PC-3 (cell line): Measurements from ENCODE around the gene DCAF12. TPM values are rescaled to one million over a fixed set of nuclear protein-coding genes. Genes with fewer than 3 reads are reported as not detected.

Experiments used
- ATAC-seq: fragments of 200-7000 bp; cut with Tn5 transposase; 2 replicates; pipeline ENCODE4 v1.9.1; 2020; ENCODE audit warnings: mild to moderate bottlenecking, moderate library complexity
- BruUV-seq: library from RNA; stranded (reverse); fragments of 400-500 nt; replicated peaks from 2 replicates; lab custom pipeline; 2021; lab: Mats Ljungman, UMichigan
- CTCF ChIA-PET: fragments of 300-600 bp; sonication (Branson Sonifier 250); formaldehyde crosslinking; loops from one replicate; lab custom pipeline; 2022; ENCODE audit warnings: antibody characterized with exemption; lab: Charles Lee
- POLR2A ChIA-PET: fragments of 300-600 bp; sonication (Branson Sonifier 250); formaldehyde crosslinking; loops from one replicate; lab custom pipeline; 2022; ENCODE audit warnings: antibody characterized with exemption; ENCODE audit not compliant: unreplicated experiment; lab: Charles Lee
- DNase-seq: peaks from one replicate; pipeline ENCODE4 v3.0.0-alpha.2; 2015
- H2AFZ ChIP-seq: fragments of 300-600 bp; sonication (generic); 2 replicates; pipeline ENCODE4 v1.6.0; 2016; ENCODE audit warnings: antibody characterized with exemption, low read length
- H3F3A ChIP-seq: fragments of 300-600 bp; sonication (generic); one replicate; pipeline ENCODE4 v1.6.0; 2017; ENCODE audit warnings: antibody characterized with exemption, low read length, control low read depth, mild to moderate bottlenecking; ENCODE audit not compliant: unreplicated experiment
- H3K27ac ChIP-seq: fragments of 300-600 bp; sonication (generic); 2 replicates; pipeline ENCODE4 v1.5.1; 2016; ENCODE audit warnings: mild to moderate bottlenecking, low read length
- H3K27me3 ChIP-seq: fragments of 300-600 bp; sonication (generic); 2 replicates; pipeline ENCODE4 v1.6.1; 2016; ENCODE audit warnings: low read length, mixed read lengths
- H3K36me3 ChIP-seq: fragments of 300-600 bp; sonication (generic); 2 replicates; pipeline ENCODE4 v1.6.1; 2016; ENCODE audit warnings: low read depth, mixed run types, low read length, mixed read lengths
- H3K4me1 ChIP-seq: fragments of 300-600 bp; sonication (generic); 2 replicates; pipeline ENCODE4 v1.5.1; 2016; ENCODE audit warnings: low read length; ENCODE audit not compliant: insufficient read depth
- H3K4me2 ChIP-seq: fragments of 300-600 bp; sonication (generic); 2 replicates; pipeline ENCODE4 v1.6.0; 2016; ENCODE audit warnings: low read length
- H3K4me3 ChIP-seq: fragments of 300-600 bp; sonication (generic); 2 replicates; pipeline ENCODE4 v1.5.1; 2016; ENCODE audit warnings: mild to moderate bottlenecking, low read length, mixed read lengths
- H3K79me2 ChIP-seq: fragments of 300-600 bp; sonication (generic); 2 replicates; pipeline ENCODE4 v1.6.1; 2017; ENCODE audit warnings: low read length, mixed read lengths
- H3K9ac ChIP-seq: fragments of 300-600 bp; sonication (generic); 2 replicates; pipeline ENCODE4 v1.6.0; 2016; ENCODE audit warnings: mild to moderate bottlenecking, low read length
- H3K9me2 ChIP-seq: fragments of 300-600 bp; sonication (generic); replicated peaks from 2 replicates; pipeline ENCODE4 v1.6.1; 2016; ENCODE audit warnings: mixed run types, low read length, mixed read lengths
- H3K9me3 ChIP-seq: fragments of 300-600 bp; sonication (generic); 2 replicates; pipeline ENCODE4 v1.6.1; 2016; ENCODE audit warnings: low read length, mixed read lengths
- H4K20me1 ChIP-seq: fragments of 300-600 bp; sonication (generic); 2 replicates; pipeline ENCODE4 v1.6.1; 2016; ENCODE audit warnings: low read length, mixed read lengths
- CTCF ChIP-seq: fragments of 300-600 bp; sonication (generic); conservative IDR thresholded peaks from 2 replicates; pipeline ENCODE4 v1.5.1; 2017; ENCODE audit warnings: antibody characterized with exemption, low read depth, mild to moderate bottlenecking, low read length
- EZH2 ChIP-seq: fragments of 300-600 bp; sonication (generic); IDR thresholded peaks from one replicate; pipeline ENCODE4 v1.6.1; 2017; ENCODE audit warnings: antibody characterized with exemption, mild to moderate bottlenecking, low read length; ENCODE audit not compliant: unreplicated experiment
- EZH2phosphoT487 ChIP-seq: fragments of 300-600 bp; sonication (generic); IDR thresholded peaks from 2 replicates; pipeline ENCODE4 v1.6.1; 2018; ENCODE audit warnings: mild to moderate bottlenecking, antibody characterized with exemption, low read length, borderline replicate concordance
- intact Hi-C: fragments of 100-400 bp; cut with micrococcal nuclease; formaldehyde crosslinking; loops from 2 replicates; pipeline ENCODE4 v1.9.0; 2023
- total RNA-seq: library from RNA; depleted of rRNA; stranded (reverse); fragments of >200 nt; gene quantifications from 2 replicates; pipeline ENCODE4 v1.2.3, GENCODE V29; 2014

Gene DCAF12
- total RNA-seq, 1 experiment from 2014 or later: 12.9 TPM

GRCh38 chr9:34070606-34071324 lies 55.7 kb downstream of the DCAF12 start:
- no TSS peak for BruUV-seq
- POLR2A ChIA-PET: no interaction called here

GRCh38 chr9:34069831-34070230 lies 56.7 kb downstream of the DCAF12 start:
- Histone ChIP-seq H3K27me3 (no peaks in the 10 kb centered on the region), H2AFZ (no peak overlapping the region), H3K9me3 (no peaks in the 10 kb centered on the region), H3F3A (no peaks in the 10 kb centered on the region), H3K9me2 (no peaks in the 10 kb centered on the region), H3K4me1 (peaks cover 26% of the 10 kb centered on the region), H3K4me2 (no peak overlapping the region), H4K20me1 (no peaks in the 10 kb centered on the region), H3K36me3 (no peaks in the 10 kb centered on the region), H3K79me2 (no peaks in the 10 kb centered on the region), H3K9ac (no peak overlapping the region), H3K4me3 (no peak overlapping the region), H3K27ac (no peak overlapping the region)
- CTCF ChIA-PET: no interaction called here
- no peak for ATAC-seq
- TF ChIP-seq CTCF: no peak
- TF ChIP-seq EZH2phosphoT487: no peak
- TF ChIP-seq EZH2: no peak
- DNase-seq: peak; percentile 78
- POLR2A ChIA-PET: no interaction called here
- no TSS peak for BruUV-seq
- intact Hi-C loops: loop anchor here (5.0 kb wide), 1 partner anchor 48 kb away; no protein-coding TSS in a partner anchor

More at GRCh38 chr9:34070606-34071324, 55.7 kb downstream of the DCAF12 start:
- CTCF ChIA-PET: no interaction called here
- no peaks in the 10 kb centered on the region for H4K20me1 ChIP-seq
- no peaks in the 10 kb centered on the region for H3K79me2 ChIP-seq
- TF ChIP-seq CTCF: no peak
- TF ChIP-seq EZH2phosphoT487: no peak
- no peak for TF ChIP-seq EZH2
- no peak overlapping the region for H3K27ac ChIP-seq
- no peaks in the 10 kb centered on the region for H3K9me3 ChIP-seq
- H3K36me3 ChIP-seq: no peaks in the 10 kb centered on the region
- ATAC-seq (no peak), DNase-seq (peak; percentile 6)
- intact Hi-C loops: loop anchor here (5.0 kb wide), 1 partner anchor 48 kb away; no protein-coding TSS in a partner anchor
- H3K4me3 ChIP-seq: no peak overlapping the region
- H2AFZ ChIP-seq: no peak overlapping the region
- no peaks in the 10 kb centered on the region for H3F3A ChIP-seq
- no peak overlapping the region for H3K4me2 ChIP-seq
- no peaks in the 10 kb centered on the region for H3K27me3 ChIP-seq
- peaks cover 26% of the 10 kb centered on the region for H3K4me1 ChIP-seq
- H3K9ac ChIP-seq: no peak overlapping the region
- no peaks in the 10 kb centered on the region for H3K9me2 ChIP-seq

GRCh38 chr9:34065541-34065940 lies 61.0 kb downstream of the DCAF12 start:
- no peak overlapping the region for H3K4me2 ChIP-seq
- H3K4me1 ChIP-seq: peaks cover 8% of the 10 kb centered on the region; the same call in 1 of the 2 replicates
- H3K9ac ChIP-seq: no peak overlapping the region
- no peak for DNase-seq
- intact Hi-C loops: no loop called here
- no peak overlapping the region for H3K27ac ChIP-seq
- no peaks in the 10 kb centered on the region for H3K79me2 ChIP-seq
- H3F3A ChIP-seq: no peaks in the 10 kb centered on the region
- CTCF ChIA-PET: no interaction called here
- no peaks in the 10 kb centered on the region for H4K20me1 ChIP-seq
- no peak overlapping the region for H3K4me3 ChIP-seq
- H2AFZ ChIP-seq: no peak overlapping the region
- H3K27me3 ChIP-seq: no peaks in the 10 kb centered on the region
- ATAC-seq: no peak
- POLR2A ChIA-PET: no interaction called here
- no peaks in the 10 kb centered on the region for H3K9me2 ChIP-seq
- BruUV-seq: no TSS peak
- no peaks in the 10 kb centered on the region for H3K9me3 ChIP-seq
- H3K36me3 ChIP-seq: no peaks in the 10 kb centered on the region
- TF ChIP-seq CTCF: no peak
- TF ChIP-seq EZH2: no peak
- TF ChIP-seq EZH2phosphoT487: no peak
